Measurements from ENCODE around the gene PRR23A. TPM values are rescaled to one million over a fixed set of nuclear protein-coding genes. Genes with fewer than 3 reads are reported as not detected.

The PRR23A gene
- polyA plus RNA-seq (not detected in 2 replicates), polyA minus RNA-seq (not detected in 2 replicates)

DNA sequence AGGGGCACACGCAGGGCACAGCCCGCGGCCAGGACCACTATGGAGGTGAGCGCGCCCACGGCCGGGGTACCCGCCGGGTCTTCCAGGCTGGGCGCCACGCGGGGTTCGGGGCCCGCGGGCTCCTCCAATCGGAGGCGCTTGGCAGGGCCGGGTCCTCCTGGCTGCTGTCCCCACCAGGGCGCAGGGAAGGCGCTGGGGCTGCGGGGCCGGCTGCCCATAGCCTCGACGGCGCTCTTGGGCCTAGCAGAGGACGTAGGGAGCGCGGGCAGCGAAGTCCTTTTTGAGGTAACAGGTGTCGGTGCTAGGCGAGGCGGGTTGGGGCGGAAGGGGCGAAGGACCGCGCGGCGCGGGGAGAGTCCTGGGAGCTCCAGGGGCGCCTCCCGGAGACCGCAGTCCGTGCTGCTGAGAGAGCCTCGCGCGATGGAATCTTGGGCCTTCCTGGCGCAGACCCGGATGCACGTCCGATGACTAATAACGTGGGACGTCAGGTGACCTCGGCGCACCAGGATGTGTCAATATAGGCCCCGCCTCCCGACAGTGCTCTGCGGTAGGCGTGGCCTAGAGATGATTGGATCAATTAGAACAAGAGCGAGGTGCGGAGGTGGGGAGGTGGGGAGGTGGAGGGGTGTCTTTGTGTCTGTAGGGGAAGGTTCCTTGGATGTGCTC lies at the start of gene PRR23A:
TSS of gene PRR23A (minus strand) at position 218 of the 666 bp plus-strand sequence. CDS start at position 218, 0 bp downstream.
- no peaks in the 10 kb centered on the region for H3K9me2 ChIP-seq (ENCODE audit: insufficient read depth, low read length)
- H3K4me3 ChIP-seq (ENCODE audit: low read length) = no peak within 1 kb of the TSS
- no peaks in the 10 kb centered on the region for H3F3A ChIP-seq (ENCODE audit: insufficient read depth, low read length, poor library complexity, severe bottlenecking)
- no peaks in the 10 kb centered on the region for H4K20me1 ChIP-seq (ENCODE audit: insufficient read depth)
- H3K27ac ChIP-seq (ENCODE audit: low read length) = no peak within 1 kb of the TSS
- H3K79me2 ChIP-seq (replicated peaks; ENCODE audit: insufficient read depth, low read length) = no peaks in the 10 kb centered on the region
- no peak within 1 kb of the TSS for H3K4me2 ChIP-seq (ENCODE audit: low read length)
- H3K9me3 ChIP-seq (ENCODE audit: low read length) = no peaks in the 10 kb centered on the region
- H3K27me3 ChIP-seq (ENCODE audit: insufficient read depth, low read depth, low read length) = no peaks in the 10 kb centered on the region
- no peaks in the 10 kb centered on the region for H3K36me3 ChIP-seq (ENCODE audit: insufficient read depth, low read length)
- H2AFZ ChIP-seq (ENCODE audit: low read depth, low read length) = no peak within 1 kb of the TSS
- no peak within 1 kb of the TSS for H3K9ac ChIP-seq (ENCODE audit: low read length)
- no peak for TF ChIP-seq REST (IDR thresholded peaks at IDR 0.05; ENCODE audit: borderline replicate concordance)
- TF ChIP-seq MXI1 (conservative IDR thresholded peaks at IDR 0.05; ENCODE audit: poor library complexity, severe bottlenecking) = no peak
- no peak for TF ChIP-seq TAF1 (IDR thresholded peaks at IDR 0.05; ENCODE audit: low read depth)
- TF ChIP-seq CTCF (IDR thresholded peaks at IDR 0.05; ENCODE audit: poor library complexity, severe bottlenecking) = no peak
- no peak for TF ChIP-seq POLR2AphosphoS5 (IDR thresholded peaks at IDR 0.05)
- TF ChIP-seq EP300 (conservative IDR thresholded peaks at IDR 0.05; ENCODE audit: poor library complexity, severe bottlenecking) = no peak
- no peak for TF ChIP-seq SMC3 (conservative IDR thresholded peaks at IDR 0.05; ENCODE audit: poor library complexity)
- TF ChIP-seq RAD21 (conservative IDR thresholded peaks at IDR 0.05) = no peak

GRCh38 chr3:139052802-139053600 lies 46.9 kb upstream of the PRR23A start:
- H3K36me3 ChIP-seq (ENCODE audit: insufficient read depth, low read length) = no peaks in the 10 kb centered on the region
- no peaks in the 10 kb centered on the region for H3F3A ChIP-seq (ENCODE audit: insufficient read depth, low read length, poor library complexity, severe bottlenecking)
- no peaks in the 10 kb centered on the region for H3K9me2 ChIP-seq (ENCODE audit: insufficient read depth, low read length)
- no peak overlapping the region for H3K4me3 ChIP-seq (ENCODE audit: low read length)
- no peaks in the 10 kb centered on the region for H4K20me1 ChIP-seq (ENCODE audit: insufficient read depth)
- H3K27me3 ChIP-seq (ENCODE audit: insufficient read depth, low read depth, low read length) = no peaks in the 10 kb centered on the region
- H3K9ac ChIP-seq (ENCODE audit: low read length) = no peak overlapping the region
- H3K4me2 ChIP-seq (ENCODE audit: low read length) = no peak overlapping the region
- H3K79me2 ChIP-seq (replicated peaks; ENCODE audit: insufficient read depth, low read length) = no peaks in the 10 kb centered on the region
- no peak overlapping the region for H3K27ac ChIP-seq (ENCODE audit: low read length)
- no peak overlapping the region for H2AFZ ChIP-seq (ENCODE audit: low read depth, low read length)
- peaks cover 6% of the 10 kb centered on the region for H3K9me3 ChIP-seq (ENCODE audit: low read length)
- TF ChIP-seq MXI1 (conservative IDR thresholded peaks at IDR 0.05; ENCODE audit: poor library complexity, severe bottlenecking) = no peak
- no peak for TF ChIP-seq TAF1 (IDR thresholded peaks at IDR 0.05; ENCODE audit: low read depth)
- no peak for TF ChIP-seq EZH2 (IDR thresholded peaks at IDR 0.05; ENCODE audit: borderline replicate concordance, insufficient read depth, low read length, poor library complexity, severe bottlenecking)
- no peak for TF ChIP-seq CTCF (IDR thresholded peaks at IDR 0.05; ENCODE audit: poor library complexity, severe bottlenecking)
- no peak for TF ChIP-seq REST (IDR thresholded peaks at IDR 0.05; ENCODE audit: borderline replicate concordance)
- TF ChIP-seq RAD21 (conservative IDR thresholded peaks at IDR 0.05) = no peak
- TF ChIP-seq EP300 (conservative IDR thresholded peaks at IDR 0.05; ENCODE audit: poor library complexity, severe bottlenecking) = no peak
- TF ChIP-seq POLR2AphosphoS5 (IDR thresholded peaks at IDR 0.05) = no peak
- no peak for TF ChIP-seq SMC3 (conservative IDR thresholded peaks at IDR 0.05; ENCODE audit: poor library complexity)
